Colonic mucosa (tissue), 4 donors: ENCODE results near the gene PPARG. TPM values are rescaled to one million over a fixed set of nuclear protein-coding genes. Genes with fewer than 3 reads are reported as not detected.

ENCODE experiments used
- DNase-seq: peaks from one replicate; pipeline ENCODE4 v3.0.0-alpha.2; 2020
- H3K27ac ChIP-seq: fragments of 200-600 bp; one replicate; pipeline ENCODE4 v1.8.0; 2021
- H3K27me3 ChIP-seq: fragments of 200-600 bp; one replicate; pipeline ENCODE4 v1.8.0; 2021
- H3K36me3 ChIP-seq: fragments of 200-600 bp; one replicate; pipeline ENCODE4 v1.8.0; 2021
- H3K4me1 ChIP-seq: fragments of 200-600 bp; one replicate; pipeline ENCODE4 v1.8.0; 2021; ENCODE audit warnings: mild to moderate bottlenecking
- H3K4me3 ChIP-seq: fragments of 200-600 bp; one replicate; pipeline ENCODE4 v1.8.0; 2021
- H3K9ac ChIP-seq, 2 donors: one replicate each; pipeline ENCODE4 v1.7.0; 2013; ENCODE audit warnings: control low read depth in 2 of 2, low read depth in 2 of 2, low read length in 2 of 2
- H3K9me3 ChIP-seq: fragments of 200-600 bp; one replicate; pipeline ENCODE4 v1.8.0; 2021
- CTCF ChIP-seq: fragments of 200-600 bp; IDR thresholded peaks from one replicate; pipeline ENCODE4 v1.8.0; 2022; ENCODE audit warnings: antibody characterized with exemption, mild to moderate bottlenecking
- intact Hi-C: fragments of 100-400 bp; cut with DNase I; formaldehyde crosslinking; loops from one replicate; pipeline ENCODE4 v1.14.1; 2022
- total RNA-seq, 2 donors: library from RNA; stranded (reverse); fragmentation: NEBNext Ultra II Directional in 1 of 2; extraction: Animal tissue kit (Norgen Biotek cat#: 25700) in 1 of 2; gene quantifications; one replicate each; pipeline ENCODE4 v1.2.1, GENCODE V29; 2021
- donor health status: healthy.
- donor health status: DM: no; HTN: no; CAD: no.
- donor health status: DM: no; HTN: no; CAD: no.

The PPARG gene
- total RNA-seq, 2 donors from 2014 or later: 85.2 to 169 TPM

- no peaks in the 10 kb centered on the region for H3K36me3 ChIP-seq
- intact Hi-C loops: no loop called here
- H3K27ac ChIP-seq: no peak overlapping the region
Observed at GRCh38 chr3:12328132-12328836, 39.4 kb downstream of the PPARG start.

GRCh38 chr3:12328837-12329462 lies 40.1 kb downstream of the PPARG start:
- no peaks in the 10 kb centered on the region for H3K36me3 ChIP-seq
- H3K9ac ChIP-seq: no peak overlapping the region
- DNase-seq: no peak
- no peak overlapping the region for H3K4me3 ChIP-seq
- H3K27me3 ChIP-seq: no peaks in the 10 kb centered on the region
- peaks cover 6% of the 10 kb centered on the region for H3K4me1 ChIP-seq
- TF ChIP-seq CTCF: no peak
- intact Hi-C loops: no loop called here
- no peak overlapping the region for H3K27ac ChIP-seq
- no peaks in the 10 kb centered on the region for H3K9me3 ChIP-seq

More at GRCh38 chr3:12328132-12328836, 39.4 kb downstream of the PPARG start:
- TF ChIP-seq CTCF: no peak
- H3K4me1 ChIP-seq: peaks cover 6% of the 10 kb centered on the region
- H3K9me3 ChIP-seq: no peaks in the 10 kb centered on the region
- DNase-seq: no peak
- H3K4me3 ChIP-seq: no peak overlapping the region
- H3K27me3 ChIP-seq: no peaks in the 10 kb centered on the region
- H3K9ac ChIP-seq: no peak overlapping the region

- intact Hi-C loops: no loop called here
- H3K27ac ChIP-seq: no peak overlapping the region
- no peaks in the 10 kb centered on the region for H3K36me3 ChIP-seq
- H3K27me3 ChIP-seq: no peaks in the 10 kb centered on the region
- H3K9ac ChIP-seq: no peak overlapping the region
- H3K4me1 ChIP-seq: no peaks in the 10 kb centered on the region
- no peak overlapping the region for H3K4me3 ChIP-seq
- DNase-seq: no peak
- no peak for TF ChIP-seq CTCF
- H3K9me3 ChIP-seq: no peaks in the 10 kb centered on the region
Observed at GRCh38 chr3:12334786-12335185, 45.9 kb downstream of the PPARG start.

GRCh38 chr3:12335421-12335820 lies 46.6 kb downstream of the PPARG start:
- Histone ChIP-seq H3K27ac (no peak overlapping the region), H3K4me1 (no peaks in the 10 kb centered on the region), H3K4me3 (no peak overlapping the region), H3K9me3 (no peaks in the 10 kb centered on the region), H3K27me3 (no peaks in the 10 kb centered on the region), H3K9ac (no peak overlapping the region), H3K36me3 (no peaks in the 10 kb centered on the region)
- TF ChIP-seq CTCF: no peak
- intact Hi-C loops: no loop called here
- no peak for DNase-seq

- TF ChIP-seq CTCF: no peak
- Histone ChIP-seq H3K4me3 (no peak overlapping the region), H3K4me1 (no peaks in the 10 kb centered on the region), H3K27me3 (no peaks in the 10 kb centered on the region), H3K27ac (no peak overlapping the region), H3K9me3 (no peaks in the 10 kb centered on the region), H3K36me3 (no peaks in the 10 kb centered on the region), H3K9ac (no peak overlapping the region)
- intact Hi-C loops: no loop called here
- DNase-seq: no peak
Observed at GRCh38 chr3:12336099-12336498, 47.2 kb downstream of the PPARG start.
